Tibial nerve (tissue), 4 donors: ENCODE data around the gene SIK2.

ENCODE experiments used
- CTCF ChIP-seq, 5 experiments: fragments of 200-600 bp in 3 of 5; fragments of 450-650 bp in 2 of 5; sonication (generic) in 3 of 5; IDR thresholded peaks; one replicate each; pipeline ENCODE4 v1.5.1; 2016 to 2019; ENCODE audit warnings: antibody characterized with exemption in 5 of 5, mild to moderate bottlenecking in 3 of 5, moderate library complexity in 2 of 5
- EP300 ChIP-seq, 2 donors: sonication (generic); formaldehyde crosslinking; IDR thresholded peaks; one replicate each; pipeline ENCODE4 v1.6.1; 2017; ENCODE audit warnings: antibody characterized with exemption in 2 of 2, mild to moderate bottlenecking in 1 of 2
- POLR2A ChIP-seq, 2 donors: fragments of 450-650 bp; IDR thresholded peaks; one replicate each; pipeline ENCODE4 v1.6.1; 2017; ENCODE audit warnings: antibody characterized with exemption in 2 of 2, mild to moderate bottlenecking in 2 of 2, moderate library complexity in 2 of 2

GRCh38 chr11:111700162-111700561, 97.9 kb downstream of the SIK2 start:
- TF ChIP-seq CTCF (IDR thresholded peaks at IDR 0.05) (no peak), POLR2A (IDR thresholded peaks at IDR 0.05) (no peak), EP300 (IDR thresholded peaks at IDR 0.05) (no peak)
